Trophoblast cell (in vitro differentiated cells and primary cell): Measurements from ENCODE around the gene DRC7.
"Not testable (repeated sequence)": the region's sequence is repeated elsewhere in the genome, so short reads cannot be mapped to it uniquely, and the experiment has no call there.

Experiments
- DNase-seq, 2 donors: peaks; one replicate each; pipeline ENCODE4 v3.0.0-alpha.2; 2016
- H2AFZ ChIP-seq: 2 replicates; pipeline ENCODE4 v1.6.1; 2013; ENCODE audit warnings: low read length, moderate library complexity, mild to moderate bottlenecking; ENCODE audit not compliant: insufficient read depth, poor library complexity
- H2AK5ac ChIP-seq: 2 replicates; pipeline ENCODE4 v1.6.1; 2013; ENCODE audit warnings: mild to moderate bottlenecking, low read length
- H2BK120ac ChIP-seq: 2 replicates; pipeline ENCODE4 v1.6.1; 2013; ENCODE audit warnings: low read length, mild to moderate bottlenecking, moderate library complexity; ENCODE audit not compliant: insufficient read depth, poor library complexity
- H2BK12ac ChIP-seq: 2 replicates; pipeline ENCODE4 v1.6.1; 2013; ENCODE audit warnings: mild to moderate bottlenecking, low read length, moderate library complexity
- H2BK5ac ChIP-seq: 2 replicates; pipeline ENCODE4 v1.6.1; 2013; ENCODE audit warnings: low read length, low read depth, moderate library complexity, mild to moderate bottlenecking; ENCODE audit not compliant: poor library complexity
- H3K14ac ChIP-seq: 2 replicates; pipeline ENCODE4 v1.6.1; 2013; ENCODE audit warnings: mild to moderate bottlenecking, low read length
- H3K18ac ChIP-seq: 2 replicates; pipeline ENCODE4 v1.6.1; 2013; ENCODE audit warnings: mild to moderate bottlenecking, low read length
- H3K23ac ChIP-seq: 2 replicates; pipeline ENCODE4 v1.6.1; 2013; ENCODE audit warnings: low read length
- H3K27ac ChIP-seq: 2 replicates; pipeline ENCODE4 v1.5.1; 2013; ENCODE audit warnings: low read depth, mild to moderate bottlenecking, inconsistent platforms, low read length, moderate library complexity
- H3K27me3 ChIP-seq: 2 replicates; pipeline ENCODE4 v1.6.1; 2013; ENCODE audit warnings: inconsistent platforms, mild to moderate bottlenecking, low read length, moderate library complexity; ENCODE audit not compliant: insufficient read depth
- H3K36me3 ChIP-seq, 2 experiments: 1 replicate in 1 of 2; 2 replicates in 1 of 2; pipeline ENCODE4 v1.6.1; 2013; ENCODE audit warnings: low read length in 2 of 2, mild to moderate bottlenecking in 2 of 2, moderate library complexity in 1 of 2; ENCODE audit not compliant: insufficient read depth in 2 of 2, control insufficient read depth in 1 of 2
- H3K4ac ChIP-seq: 2 replicates; pipeline ENCODE4 v1.6.1; 2013; ENCODE audit warnings: low read depth, mild to moderate bottlenecking, low read length, moderate library complexity
- H3K4me1 ChIP-seq, 2 experiments: 1 replicate in 1 of 2; 2 replicates in 1 of 2; pipeline ENCODE4 v1.6.1; 2013; ENCODE audit warnings: low read length in 2 of 2, mild to moderate bottlenecking in 2 of 2, moderate library complexity in 1 of 2; ENCODE audit not compliant: insufficient read depth in 2 of 2, control insufficient read depth in 1 of 2
- H3K4me2 ChIP-seq: 2 replicates; pipeline ENCODE4 v1.6.1; 2013; ENCODE audit warnings: inconsistent platforms, mild to moderate bottlenecking, low read length, moderate library complexity
- H3K4me3 ChIP-seq: 2 replicates; pipeline ENCODE4 v1.5.1; 2013; ENCODE audit warnings: mild to moderate bottlenecking, low read depth, low read length, inconsistent platforms
- H3K79me1 ChIP-seq: one replicate; pipeline ENCODE4 v1.6.1; 2013; ENCODE audit warnings: low read length
- H3K79me2 ChIP-seq: 2 replicates; pipeline ENCODE4 v1.6.1; 2013; ENCODE audit warnings: low read length, mild to moderate bottlenecking; ENCODE audit not compliant: control insufficient read depth, insufficient read depth, poor library complexity
- H3K9ac ChIP-seq: 2 replicates; pipeline ENCODE4 v1.6.1; 2013; ENCODE audit warnings: mild to moderate bottlenecking, low read length
- H3K9me3 ChIP-seq: 2 replicates; pipeline ENCODE4 v1.6.1; 2013; ENCODE audit warnings: low read depth, mild to moderate bottlenecking, control low read depth, inconsistent platforms, low read length; ENCODE audit not compliant: insufficient read depth
- H4K12ac ChIP-seq: 2 replicates; pipeline ENCODE4 v1.6.1; 2013; ENCODE audit warnings: low read depth, mild to moderate bottlenecking, low read length, moderate library complexity
- H4K8ac ChIP-seq: 2 replicates; pipeline ENCODE4 v1.6.1; 2013; ENCODE audit warnings: low read depth, mild to moderate bottlenecking, low read length, moderate library complexity
- H4K91ac ChIP-seq: one replicate; pipeline ENCODE4 v1.6.1; 2013; ENCODE audit warnings: low read depth, mild to moderate bottlenecking, low read length, moderate library complexity
- WGBS: extraction: QIAGEN DNeasy Blood & Tissue Kit; methylation state at CpG from one replicate; pipeline ENCODE4 v1.1.7; 2013; ENCODE audit warnings: missing lambda C conversion rate; ENCODE audit not compliant: insufficient read length, insufficient coverage; ENCODE audit errors: extremely low coverage; 5-methylcytosine and 5-hydroxymethylcytosine counted together

Gene DRC7

DNA sequence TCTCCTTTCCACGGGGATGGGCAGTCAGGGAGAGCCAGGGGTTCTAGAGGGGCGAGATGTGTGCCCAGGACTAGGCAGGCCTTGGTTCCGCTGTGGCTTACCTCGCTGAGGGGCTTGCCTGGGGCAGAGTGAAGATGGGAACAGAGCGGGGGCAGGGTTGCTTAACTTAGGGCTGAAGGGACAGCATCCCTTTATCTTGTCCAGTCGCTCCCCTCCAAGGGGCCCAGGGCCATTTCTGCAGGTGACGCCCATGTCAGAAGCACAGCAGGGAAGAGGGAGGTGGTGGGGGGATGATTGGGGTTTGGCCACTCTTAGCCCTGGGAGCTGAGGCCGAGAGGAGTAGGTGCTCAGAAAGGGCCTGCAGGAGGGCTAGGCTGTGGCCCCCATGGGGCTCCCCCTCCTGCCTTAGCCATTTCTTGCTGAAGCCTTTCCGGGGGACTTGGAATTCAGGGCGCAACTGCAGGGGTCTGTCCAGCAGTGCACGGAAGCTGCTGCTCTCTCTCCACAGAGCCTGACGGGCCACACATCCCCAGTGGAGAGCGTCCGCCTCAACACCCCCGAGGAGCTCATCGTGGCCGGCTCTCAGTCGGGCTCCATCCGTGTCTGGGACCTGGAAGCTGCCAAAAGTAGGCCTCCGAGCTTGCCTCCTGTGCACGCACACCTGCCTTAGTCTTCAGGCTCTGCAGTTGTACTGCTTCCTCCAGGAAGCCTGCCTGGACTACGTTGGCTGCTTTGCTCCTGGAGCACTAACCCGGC lies 49.5 kb downstream of the DRC7 start:
- Histone ChIP-seq H4K91ac (no peak overlapping the region), H3K9me3 (peaks cover 5% of the 10 kb centered on the region), H3K27me3 (no peaks in the 10 kb centered on the region), H2AFZ (no peak overlapping the region), H4K8ac (no peak overlapping the region), H3K4me3 (peak overlapping the region; percentile 8), H3K36me3 (peaks cover 0 to 2% of the 10 kb centered on the region in 2 experiments), H3K79me2 (no peaks in the 10 kb centered on the region), H3K27ac (no peak overlapping the region), H3K23ac (no peak overlapping the region), H2AK5ac (no peak overlapping the region), H3K4ac (no peak overlapping the region), H3K18ac (no peak overlapping the region), H3K14ac (no peak overlapping the region), H3K79me1 (peaks cover 2% of the 10 kb centered on the region), H3K4me2 (no peak overlapping the region), H3K9ac (no peak overlapping the region), H3K4me1 (peaks cover 10% of the 10 kb centered on the region in 2 experiments), H2BK5ac (no peak overlapping the region), H2BK120ac (no peak overlapping the region), H4K12ac (no peak overlapping the region), H2BK12ac (no peak overlapping the region)
- DNase-seq = no peak
- no CpG with 5 or more reads among the region's 23 CpGs for WGBS

DNA sequence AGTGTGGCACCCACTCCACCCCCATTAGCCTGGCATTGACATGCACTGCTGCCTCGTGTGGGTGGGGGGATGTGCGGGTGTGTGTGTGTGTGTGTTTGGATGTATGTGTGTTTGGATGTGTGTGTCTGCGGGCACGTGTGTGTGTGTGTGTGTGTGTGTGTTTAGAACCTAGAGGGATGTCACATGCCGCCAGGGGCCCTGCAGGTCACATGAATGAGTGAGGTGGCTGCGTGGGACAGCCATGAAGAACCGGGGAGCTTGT lies 50.0 kb downstream of the DRC7 start:
- no peak overlapping the region for H2BK12ac ChIP-seq
- H3K9ac ChIP-seq = no peak overlapping the region
- peaks cover 2% of the 10 kb centered on the region for H3K79me1 ChIP-seq
- no peak overlapping the region for H2AK5ac ChIP-seq
- peak overlapping the region; percentile 8 for H3K4me3 ChIP-seq
- H3K27me3 ChIP-seq = no peaks in the 10 kb centered on the region
- no peak overlapping the region for H3K4me2 ChIP-seq
- H3K79me2 ChIP-seq = no peaks in the 10 kb centered on the region
- H3K23ac ChIP-seq = no peak overlapping the region
- H3K4ac ChIP-seq = no peak overlapping the region
- DNase-seq = no peak
- H4K12ac ChIP-seq = no peak overlapping the region
- no peak overlapping the region for H3K27ac ChIP-seq
- peaks cover 11 to 12% of the 10 kb centered on the region in 2 experiments for H3K4me1 ChIP-seq
- no peak overlapping the region for H2BK120ac ChIP-seq
- no peak overlapping the region for H3K18ac ChIP-seq
- H4K8ac ChIP-seq = no peak overlapping the region
- no CpG with 5 or more reads among the region's 7 CpGs for WGBS
- peaks cover 0 to 2% of the 10 kb centered on the region in 2 experiments for H3K36me3 ChIP-seq
- H4K91ac ChIP-seq = no peak overlapping the region
- no peak overlapping the region for H2AFZ ChIP-seq
- H2BK5ac ChIP-seq = no peak overlapping the region
- no peak overlapping the region for H3K14ac ChIP-seq
- peaks cover 5% of the 10 kb centered on the region for H3K9me3 ChIP-seq

DNA sequence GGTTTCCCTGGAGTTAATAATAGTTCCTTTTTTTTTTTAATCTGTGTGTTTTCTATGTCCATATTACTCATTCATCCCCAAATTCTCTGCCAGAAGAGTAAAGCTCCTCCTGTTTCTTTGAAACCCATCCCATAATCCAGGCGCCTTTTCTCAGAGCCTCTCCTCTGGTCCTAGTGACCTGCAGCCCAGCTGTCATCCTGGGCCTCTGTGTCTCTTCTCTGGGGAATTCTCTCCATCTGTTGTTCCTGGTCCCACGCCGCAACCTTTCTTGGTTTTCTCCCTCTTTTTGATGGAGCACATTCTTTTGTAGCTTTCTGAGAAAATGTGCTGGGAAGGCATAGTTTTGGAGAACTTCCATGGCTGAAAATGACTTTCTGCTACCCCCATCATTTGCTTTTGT lies 51.2 kb downstream of the DRC7 start:
- Histone ChIP-seq H3K4ac (no peak overlapping the region), H3K79me1 (peaks cover 2% of the 10 kb centered on the region)

DNA sequence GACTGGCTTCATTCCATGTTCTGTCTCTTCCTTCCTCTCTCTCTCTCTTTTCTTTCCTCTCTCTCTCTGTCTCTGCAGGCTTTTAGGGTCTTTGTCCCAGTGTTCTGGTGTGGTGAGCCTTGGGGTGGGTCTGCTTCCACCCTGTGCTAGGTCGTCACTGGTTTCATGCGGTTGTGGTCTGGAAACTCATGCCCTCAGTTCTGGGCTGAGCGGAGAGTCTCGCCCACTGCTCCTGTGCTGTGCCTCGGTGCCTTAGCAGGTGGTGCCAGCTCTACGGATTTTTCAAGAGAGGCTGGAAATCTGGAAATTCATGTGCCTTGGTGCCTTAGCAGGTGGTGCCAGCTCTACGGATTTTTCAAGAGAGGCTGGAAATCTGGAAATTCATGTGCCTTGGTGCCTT lies 51.7 kb downstream of the DRC7 start:
- not testable (repeated sequence) for H3K23ac ChIP-seq, H3K27ac ChIP-seq, H3K14ac ChIP-seq, H2AK5ac ChIP-seq, H3K9ac ChIP-seq, H3K18ac ChIP-seq, H3K79me2 ChIP-seq, H3K9me3 ChIP-seq, H2BK12ac ChIP-seq, H3K36me3 ChIP-seq, H2AFZ ChIP-seq, H3K79me1 ChIP-seq, H4K8ac ChIP-seq, H4K12ac ChIP-seq, H3K4me2 ChIP-seq, H4K91ac ChIP-seq, H2BK120ac ChIP-seq, DNase-seq, H2BK5ac ChIP-seq, H3K4ac ChIP-seq, H3K27me3 ChIP-seq, H3K4me3 ChIP-seq
- H3K4me1 ChIP-seq = peaks cover 11 to 12% of the 10 kb centered on the region in 2 experiments
- no CpG with 5 or more reads among the region's 7 CpGs for WGBS

More for the DNA sequence above, 51.2 kb downstream of the DRC7 start:
- Histone ChIP-seq H4K91ac (no peak overlapping the region), H3K79me2 (no peaks in the 10 kb centered on the region), H4K8ac (no peak overlapping the region), H2BK120ac (no peak overlapping the region), H3K23ac (no peak overlapping the region), H3K18ac (no peak overlapping the region), H2BK12ac (no peak overlapping the region), H2AK5ac (no peak overlapping the region), H3K27ac (no peak overlapping the region), H2BK5ac (no peak overlapping the region), H3K36me3 (peaks cover 0 to 2% of the 10 kb centered on the region in 2 experiments), H3K4me2 (no peak overlapping the region), H3K9me3 (peaks cover 5% of the 10 kb centered on the region), H3K9ac (no peak overlapping the region), H4K12ac (no peak overlapping the region), H3K4me1 (peaks cover 11 to 12% of the 10 kb centered on the region in 2 experiments), H3K4me3 (no peak overlapping the region), H2AFZ (no peak overlapping the region), H3K14ac (no peak overlapping the region), H3K27me3 (no peaks in the 10 kb centered on the region)
- no CpG with 5 or more reads among the region's 3 CpGs for WGBS
- DNase-seq = no peak
